ENCODE data around the gene NOM1.

NOM1 gene

DNA sequence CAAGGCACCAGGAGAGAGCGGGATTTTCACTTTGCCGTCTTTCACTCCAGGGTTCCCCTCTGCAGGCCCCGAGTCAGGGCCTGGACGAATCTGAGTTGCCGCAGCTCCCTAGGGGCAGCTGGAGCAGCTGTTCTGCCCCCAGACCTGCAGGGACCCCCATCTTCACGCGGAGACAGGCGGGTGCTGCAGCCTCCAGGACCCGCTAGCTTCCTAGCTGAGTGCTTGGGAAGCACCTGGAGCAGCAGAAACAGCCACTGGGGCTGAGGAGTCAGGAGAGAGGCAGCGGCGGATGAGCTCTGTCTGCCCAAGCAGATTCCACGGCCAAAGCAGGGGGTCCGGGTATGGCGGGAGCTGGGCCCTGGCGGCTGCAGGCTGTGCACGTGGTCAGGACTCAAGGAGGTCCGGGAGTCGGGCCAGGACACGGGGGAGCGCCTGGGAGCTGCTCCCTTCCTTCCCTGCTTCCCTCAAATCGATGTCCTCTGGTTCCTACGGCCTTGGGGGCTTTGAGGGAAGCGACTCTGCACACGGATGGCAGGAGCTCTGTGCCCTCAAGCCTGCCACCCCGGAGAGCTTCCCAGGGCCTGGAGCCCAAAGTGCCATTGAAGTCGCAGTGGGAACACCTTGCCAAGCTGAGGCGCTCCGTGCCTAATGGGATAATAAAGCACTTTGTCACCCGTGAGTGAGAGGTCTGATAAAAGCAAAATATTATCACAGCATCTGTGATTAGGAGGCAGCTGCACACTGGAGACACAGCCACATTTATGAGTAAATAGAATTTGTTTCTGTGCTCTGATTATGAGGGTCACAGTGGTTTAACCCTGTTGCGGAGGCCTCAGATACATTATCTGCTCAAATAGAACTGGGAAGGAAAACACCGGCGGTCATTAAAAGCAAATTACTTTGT, 43.8 kb downstream of the NOM1 start:
- Histone ChIP-seq H4K20me1 (ENCODE audit: insufficient read depth, low read length) (no peaks in the 10 kb centered on the region), H2AFZ (ENCODE audit: low read depth, low read length) (no peak overlapping the region), H3K9ac (ENCODE audit: low read length) (no peak overlapping the region), H3K4me2 (ENCODE audit: low read length) (no peak overlapping the region), H3K4me3 (ENCODE audit: low read length) (no peak overlapping the region), H3K9me3 (ENCODE audit: insufficient read depth, low read length) (no peaks in the 10 kb centered on the region), H3K27me3 (ENCODE audit: low read depth, low read length) (no peaks in the 10 kb centered on the region), H3K27ac (ENCODE audit: low read length) (no peak overlapping the region), H3K4me1 (ENCODE audit: low read length) (no peaks in the 10 kb centered on the region), H3K79me2 (ENCODE audit: low read length) (no peaks in the 10 kb centered on the region), H3K36me3 (replicated peaks; ENCODE audit: low read depth, low read length) (no peaks in the 10 kb centered on the region)
- TF ChIP-seq, protein P1, sequence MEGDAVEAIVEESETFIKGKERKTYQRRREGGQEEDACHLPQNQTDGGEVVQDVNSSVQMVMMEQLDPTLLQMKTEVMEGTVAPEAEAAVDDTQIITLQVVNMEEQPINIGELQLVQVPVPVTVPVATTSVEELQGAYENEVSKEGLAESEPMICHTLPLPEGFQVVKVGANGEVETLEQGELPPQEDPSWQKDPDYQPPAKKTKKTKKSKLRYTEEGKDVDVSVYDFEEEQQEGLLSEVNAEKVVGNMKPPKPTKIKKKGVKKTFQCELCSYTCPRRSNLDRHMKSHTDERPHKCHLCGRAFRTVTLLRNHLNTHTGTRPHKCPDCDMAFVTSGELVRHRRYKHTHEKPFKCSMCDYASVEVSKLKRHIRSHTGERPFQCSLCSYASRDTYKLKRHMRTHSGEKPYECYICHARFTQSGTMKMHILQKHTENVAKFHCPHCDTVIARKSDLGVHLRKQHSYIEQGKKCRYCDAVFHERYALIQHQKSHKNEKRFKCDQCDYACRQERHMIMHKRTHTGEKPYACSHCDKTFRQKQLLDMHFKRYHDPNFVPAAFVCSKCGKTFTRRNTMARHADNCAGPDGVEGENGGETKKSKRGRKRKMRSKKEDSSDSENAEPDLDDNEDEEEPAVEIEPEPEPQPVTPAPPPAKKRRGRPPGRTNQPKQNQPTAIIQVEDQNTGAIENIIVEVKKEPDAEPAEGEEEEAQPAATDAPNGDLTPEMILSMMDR (IDR thresholded peaks at IDR 0.05; ENCODE audit: low read depth, low read length), result no peak
- TF ChIP-seq EZH2phosphoT487 (IDR thresholded peaks at IDR 0.05; ENCODE audit: low read depth), result no peak

DNA sequence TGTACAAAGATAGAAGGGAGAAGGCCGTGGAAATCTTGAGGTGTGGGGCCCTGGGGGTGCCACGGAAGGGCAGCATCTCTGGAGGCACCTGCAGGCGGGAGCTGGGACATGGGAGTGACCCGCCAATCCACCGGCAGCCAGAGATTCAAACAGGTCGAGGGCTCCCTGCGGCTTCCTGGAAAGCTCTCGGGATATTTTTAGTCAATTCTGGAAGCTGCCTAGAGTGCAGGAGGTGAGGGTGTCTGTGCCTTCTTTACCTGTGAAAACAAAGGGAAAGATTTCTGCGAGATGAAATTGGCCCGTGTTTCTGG, 44.4 kb downstream of the NOM1 start:
- H2AFZ ChIP-seq (ENCODE audit: low read depth, low read length), result no peak overlapping the region
- H3K4me2 ChIP-seq (ENCODE audit: low read length), result no peak overlapping the region
- no peaks in the 10 kb centered on the region for H3K9me3 ChIP-seq (ENCODE audit: insufficient read depth, low read length)
- H4K20me1 ChIP-seq (ENCODE audit: insufficient read depth, low read length), result no peaks in the 10 kb centered on the region
- H3K4me3 ChIP-seq (ENCODE audit: low read length), result no peak overlapping the region
- no peaks in the 10 kb centered on the region for H3K79me2 ChIP-seq (ENCODE audit: low read length)
- H3K27ac ChIP-seq (ENCODE audit: low read length), result no peak overlapping the region
- H3K4me1 ChIP-seq (ENCODE audit: low read length), result no peaks in the 10 kb centered on the region
- TF ChIP-seq, protein P1 (IDR thresholded peaks at IDR 0.05; ENCODE audit: low read depth, low read length), result no peak
- TF ChIP-seq EZH2phosphoT487 (IDR thresholded peaks at IDR 0.05; ENCODE audit: low read depth), result no peak
- H3K27me3 ChIP-seq (ENCODE audit: low read depth, low read length), result no peaks in the 10 kb centered on the region
- no peaks in the 10 kb centered on the region for H3K36me3 ChIP-seq (replicated peaks; ENCODE audit: low read depth, low read length)
- no peak overlapping the region for H3K9ac ChIP-seq (ENCODE audit: low read length)

GRCh38 chr7:156994417-156994816, 44.9 kb downstream of the NOM1 start:
- H4K20me1 ChIP-seq (ENCODE audit: insufficient read depth, low read length), result no peaks in the 10 kb centered on the region
- no peaks in the 10 kb centered on the region for H3K36me3 ChIP-seq (replicated peaks; ENCODE audit: low read depth, low read length)
- H3K27me3 ChIP-seq (ENCODE audit: low read depth, low read length), result no peaks in the 10 kb centered on the region

More at GRCh38 chr7:156994417-156994816, 44.9 kb downstream of the NOM1 start:
- Histone ChIP-seq H3K4me3 (ENCODE audit: low read length) (no peak overlapping the region), H3K9ac (ENCODE audit: low read length) (no peak overlapping the region), H3K9me3 (ENCODE audit: insufficient read depth, low read length) (no peaks in the 10 kb centered on the region), H2AFZ (ENCODE audit: low read depth, low read length) (no peak overlapping the region), H3K79me2 (ENCODE audit: low read length) (peaks cover 3% of the 10 kb centered on the region; the same call in 1 of the 2 replicates), H3K27ac (ENCODE audit: low read length) (no peak overlapping the region), H3K4me2 (ENCODE audit: low read length) (no peak overlapping the region), H3K4me1 (ENCODE audit: low read length) (peaks cover 4% of the 10 kb centered on the region; the same call in 1 of the 2 replicates)
- no peak for TF ChIP-seq EZH2phosphoT487 (IDR thresholded peaks at IDR 0.05; ENCODE audit: low read depth)
- TF ChIP-seq, protein P1 (IDR thresholded peaks at IDR 0.05; ENCODE audit: low read depth, low read length), result no peak
